T-helper 1 cell treated with Interleukin-12 subunit alpha and Interleukin-12 subunit beta and Interleukin-4 antibody, amounts not matched to agents 30 ng/mL and 1 ng/mL, for 36 hours (primary cell): ENCODE results near the gene RUNX2. TPM values are rescaled to one million over a fixed set of nuclear protein-coding genes. Genes with fewer than 3 reads are reported as not detected.

Experiments
- intact Hi-C: fragments of 100-400 bp; cut with micrococcal nuclease; formaldehyde crosslinking; loops from one replicate; pipeline ENCODE4 v1.15.1; 2024
- total RNA-seq: library from RNA; stranded (reverse); gene quantifications from 2 replicates; pipeline ENCODE4 v1.2.3, GENCODE V29; 2022

RUNX2 gene
- total RNA-seq, 1 donor from 2014 or later = 14.6 TPM

GRCh38 chr6:45350186-45350710, 22.1 kb downstream of the RUNX2 start:
- intact Hi-C loops = no loop called here

- intact Hi-C loops = no loop called here
These were observed 22.9 kb downstream of the RUNX2 start for GRCh38 chr6:45351076-45351475.

GRCh38 chr6:45351667-45352066, 23.5 kb downstream of the RUNX2 start:
- intact Hi-C loops = no loop called here

- intact Hi-C loops = no loop called here
These were observed 25.5 kb downstream of the RUNX2 start for GRCh38 chr6:45353654-45354053.

GRCh38 chr6:45364466-45364865, 36.3 kb downstream of the RUNX2 start:
- intact Hi-C loops = no loop called here

DNA sequence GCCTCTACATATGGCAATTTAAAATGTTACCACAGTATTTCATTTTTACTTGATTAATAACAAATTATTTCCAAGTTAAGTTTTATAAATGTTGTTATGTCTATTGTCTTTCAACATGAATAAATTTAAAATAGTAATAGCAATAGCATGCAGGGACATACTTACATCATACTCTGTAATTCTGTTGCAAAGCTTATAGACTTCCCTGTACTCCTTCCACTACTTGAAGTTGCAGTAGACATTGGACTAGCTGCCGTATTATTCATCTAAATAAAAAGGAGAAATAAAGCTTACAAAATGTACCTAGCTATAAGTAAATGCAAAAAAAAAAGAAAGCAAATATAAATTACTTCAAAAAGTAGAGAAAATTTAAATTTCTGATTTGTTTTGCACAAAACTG, 36.9 kb downstream of the RUNX2 start:
- intact Hi-C loops = no loop called here

GRCh38 chr6:45366534-45366933, 38.4 kb downstream of the RUNX2 start:
- intact Hi-C loops = no loop called here

DNA sequence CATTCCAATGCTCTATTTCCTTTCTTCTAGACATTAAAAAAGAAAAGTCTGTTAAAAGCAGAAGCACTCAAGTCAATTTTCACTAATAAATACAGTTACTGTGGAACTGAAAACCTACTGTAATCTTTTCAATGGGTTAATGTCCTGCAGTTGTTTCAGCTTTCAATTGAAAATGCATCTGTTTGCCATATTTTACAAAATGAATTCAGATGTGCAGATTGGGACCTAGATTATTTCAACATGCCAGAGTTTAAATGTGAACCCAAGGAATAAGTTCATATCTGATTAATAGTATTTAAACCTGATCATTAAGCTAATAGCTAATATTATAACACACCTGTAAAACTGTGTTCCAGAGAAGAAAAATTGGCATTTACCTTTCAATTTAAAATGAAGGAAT, 39.9 kb downstream of the RUNX2 start:
- intact Hi-C loops = no loop called here

DNA sequence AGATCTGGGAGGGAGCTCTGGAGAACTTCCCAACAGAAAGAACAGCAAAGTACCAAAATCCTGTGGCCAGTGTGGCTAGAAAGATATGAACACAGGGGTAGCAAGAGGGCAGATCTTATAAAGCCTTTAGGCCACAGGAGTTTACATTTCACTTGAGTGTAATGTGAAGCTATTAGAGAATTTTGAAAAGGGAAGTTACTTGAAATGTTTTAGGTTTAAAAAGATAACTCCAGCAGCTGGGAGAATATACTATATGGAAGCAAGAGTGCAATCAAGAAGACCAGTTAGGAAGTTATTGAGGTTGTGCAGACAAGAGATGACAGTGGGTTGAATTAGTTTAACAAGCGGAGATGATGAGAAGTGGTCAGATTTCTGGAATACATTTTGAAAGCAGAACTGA, 41.7 kb downstream of the RUNX2 start:
- intact Hi-C loops = no loop called here

DNA sequence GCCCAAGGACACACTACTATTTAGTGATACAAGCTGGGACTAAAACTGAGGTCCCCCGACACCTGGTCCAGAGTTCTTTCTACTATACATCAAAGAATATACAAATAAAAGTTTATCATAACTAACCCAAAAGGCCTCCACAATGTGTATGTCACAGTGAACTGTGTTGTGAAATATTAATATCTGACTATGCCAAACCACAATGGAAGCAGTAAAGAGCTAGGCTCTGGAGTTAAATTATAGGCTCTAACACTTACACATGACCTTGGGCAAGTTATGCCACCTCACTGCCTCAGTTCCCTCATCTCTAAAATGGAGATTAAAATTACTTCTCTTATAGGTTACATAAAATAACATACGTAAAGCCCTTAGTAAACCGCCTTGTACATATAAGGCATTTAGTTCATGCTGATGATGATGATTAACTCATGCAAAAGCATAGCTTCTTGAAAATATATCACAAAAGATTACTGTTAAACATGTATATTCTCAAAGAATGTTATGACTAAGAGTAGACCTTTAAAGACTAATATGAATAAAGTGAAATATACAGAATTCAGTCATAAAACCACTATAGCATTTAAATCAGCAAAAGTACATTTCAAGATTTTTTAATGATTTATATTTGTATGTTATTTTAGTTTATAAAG, 43.9 kb downstream of the RUNX2 start:
- intact Hi-C loops = no loop called here

DNA sequence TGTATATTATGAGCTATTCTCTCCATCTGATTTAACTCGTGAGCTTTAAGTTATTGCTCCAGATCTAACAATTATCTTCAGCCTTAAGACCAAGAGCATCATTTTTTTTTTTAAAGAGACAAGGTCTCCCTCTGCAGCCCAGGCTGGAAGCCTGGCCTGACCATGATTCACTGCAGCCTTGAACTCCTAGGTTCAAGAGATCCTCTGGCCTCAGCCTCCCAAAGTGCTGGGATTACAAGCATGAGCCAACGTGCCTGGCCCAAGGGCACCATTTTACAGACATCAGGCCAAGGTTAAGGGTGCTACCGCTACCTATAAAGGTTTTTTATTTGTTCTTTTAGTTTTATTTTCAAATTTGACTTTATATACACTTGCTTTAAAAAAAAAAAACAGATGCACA, 47.3 kb downstream of the RUNX2 start:
- intact Hi-C loops = loop anchor here (5.0 kb wide), 3 partner anchors 48 to 752 kb away; partner anchors contain the start of genes ENPP4 and RUNX2

GRCh38 chr6:45376310-45377042, 48.3 kb downstream of the RUNX2 start:
- intact Hi-C loops = loop anchor here (1.0 to 5.0 kb wide), 10 partner anchors 49 to 751 kb away; partner anchors contain the start of genes ENPP4 and RUNX2

- intact Hi-C loops = loop anchor here (1.0 to 5.0 kb wide), 10 partner anchors 50 to 750 kb away; partner anchors contain the start of genes ENPP4 and RUNX2
These were observed 49.0 kb downstream of the RUNX2 start for GRCh38 chr6:45377043-45377553.

DNA sequence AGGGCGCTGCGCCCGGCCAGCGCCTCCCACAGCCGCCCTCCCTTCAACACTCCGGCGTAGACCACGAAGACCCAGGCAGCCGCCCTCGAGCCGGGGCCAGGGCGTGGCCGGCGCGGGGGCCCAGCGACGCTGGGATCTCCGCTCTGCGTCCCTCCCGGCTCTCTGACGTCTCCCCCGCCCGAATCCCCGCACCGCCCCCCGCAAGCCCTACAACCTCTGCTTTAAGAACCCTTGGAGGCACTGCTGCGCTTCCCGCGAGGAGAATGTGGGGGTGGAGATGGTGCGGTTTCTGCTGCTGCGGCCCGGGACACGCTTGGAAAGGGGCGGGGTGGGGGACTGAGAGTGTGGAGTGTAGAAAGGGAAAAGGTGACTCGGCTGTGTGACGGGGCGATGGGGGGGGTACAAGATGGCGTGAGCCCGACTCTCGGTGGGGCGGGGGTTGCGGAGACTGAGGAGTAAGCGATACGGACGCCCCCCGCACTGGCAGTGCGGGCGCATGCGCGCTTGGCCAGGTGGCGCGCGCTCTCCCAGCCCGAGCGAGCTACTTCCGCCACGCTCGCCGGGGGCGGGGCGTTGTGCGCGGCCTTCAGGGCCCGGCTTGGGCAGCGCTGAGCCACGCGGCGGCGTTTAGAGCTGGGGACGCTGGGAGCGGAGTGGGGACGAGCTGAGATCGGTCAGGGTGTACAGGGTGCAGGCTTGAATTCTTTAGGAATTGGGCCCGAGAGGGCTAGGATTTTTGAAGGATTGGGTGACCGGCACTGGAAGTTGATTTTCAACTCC, 49.6 kb downstream of the RUNX2 start, which contains the start of gene SUPT3H:
Gene SUPT3H (minus strand): TSS at position 381 of the 780 bp plus-strand sequence.
- intact Hi-C loops = loop anchor here (1.0 to 5.0 kb wide), 17 partner anchors 44 to 750 kb away; partner anchors contain the start of genes CLIC5, ENPP4 and RUNX2

GRCh38 chr6:45378334-45378926, 50.3 kb downstream of the RUNX2 start:
- intact Hi-C loops = loop anchor here (1.0 to 5.0 kb wide), 10 partner anchors 43 to 749 kb away; partner anchors contain the start of genes CLIC5, ENPP4 and RUNX2

DNA sequence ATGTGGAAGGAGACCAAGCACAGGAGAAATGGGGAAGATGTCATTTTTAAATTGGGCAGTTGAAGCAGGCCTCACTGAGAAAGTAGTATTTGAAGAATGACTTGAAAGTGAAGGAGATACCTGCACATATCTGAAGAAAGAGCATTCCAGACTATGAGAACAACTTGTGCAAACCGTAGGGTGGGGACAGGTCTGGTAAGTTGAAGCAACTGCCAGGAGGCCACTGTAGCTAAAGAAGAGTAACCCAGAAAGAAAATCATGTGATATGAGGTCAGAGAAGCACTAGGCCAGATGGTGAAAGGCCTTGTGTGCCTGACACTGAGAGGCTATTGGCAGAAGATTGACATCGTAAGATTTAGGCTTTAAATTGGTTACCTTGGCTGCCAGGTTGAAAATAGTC, 54.3 kb downstream of the RUNX2 start:
- intact Hi-C loops = no loop called here

- intact Hi-C loops = no loop called here
These were observed 58.4 kb downstream of the RUNX2 start for GRCh38 chr6:45386501-45386900.

DNA sequence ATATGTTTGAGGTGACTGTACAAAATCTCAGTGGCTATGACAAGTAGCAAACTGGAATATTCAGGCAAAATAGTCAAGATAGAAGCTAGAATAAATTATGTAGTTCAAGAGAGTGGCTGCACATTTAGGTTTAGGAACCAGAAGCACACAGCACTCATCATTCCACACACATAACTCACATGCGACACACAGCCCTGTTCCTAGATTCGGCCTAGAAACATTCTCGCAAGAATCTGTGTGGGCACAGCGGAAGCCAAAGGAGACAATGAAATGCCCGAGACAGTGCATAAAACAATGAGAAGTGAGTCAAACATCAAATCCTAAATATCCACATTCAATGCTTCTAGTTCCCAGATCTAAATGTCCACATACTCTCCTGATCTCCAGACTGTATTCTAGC, 59.1 kb downstream of the RUNX2 start:
- intact Hi-C loops = no loop called here

- intact Hi-C loops = no loop called here
These were observed 60.2 kb downstream of the RUNX2 start for GRCh38 chr6:45388328-45388727.

DNA sequence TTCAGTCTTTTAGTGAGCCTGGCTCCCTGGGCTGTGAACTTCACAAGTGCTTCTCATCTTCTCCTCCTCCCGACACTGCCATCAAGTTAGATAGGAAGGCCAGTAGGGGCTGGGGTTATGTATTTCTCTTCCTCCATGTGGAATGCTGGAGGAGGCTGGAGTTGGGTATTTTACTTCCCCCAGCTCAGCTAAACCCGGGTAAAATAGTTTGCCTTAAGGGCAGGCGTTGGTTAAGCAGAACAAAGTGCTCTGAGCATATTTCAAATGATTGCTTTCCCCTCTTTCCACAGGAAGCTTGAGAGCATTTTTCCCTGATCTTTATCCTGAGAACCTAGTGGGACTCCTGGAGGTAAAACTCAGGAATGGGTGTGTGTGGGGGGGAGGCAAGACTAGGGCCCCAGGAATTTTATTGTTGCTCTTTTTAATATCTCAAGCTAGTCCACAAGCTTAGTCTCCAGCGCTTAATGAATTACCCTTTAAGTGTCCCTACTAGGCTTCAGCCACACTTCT, 66.5 kb downstream of the RUNX2 start:
- intact Hi-C loops = no loop called here
